Measurements from ENCODE around the gene GRAP. TPM values are rescaled to one million over a fixed set of nuclear protein-coding genes. Genes with fewer than 3 reads are reported as not detected.

GRAP gene
- total and polyA plus RNA-seq, 2 experiments from 2014 or later: 0.24 TPM; not detected in 1

- Histone ChIP-seq H3K27ac (ENCODE audit: low read depth) (no peak overlapping the region), H3K4me1 (ENCODE audit: insufficient read depth) (no peaks in the 10 kb centered on the region), H3K79me2 (replicated peaks; ENCODE audit: insufficient read depth) (peaks cover 36% of the 10 kb centered on the region), H3K4me2 (no peak overlapping the region), H3K4me3 (no peak overlapping the region), H3F3A (replicated peaks; ENCODE audit: low read depth) (no peaks in the 10 kb centered on the region), H4K20me1 (replicated peaks; ENCODE audit: insufficient read depth) (peaks cover 12% of the 10 kb centered on the region; the same call in 1 of the 2 replicates), H3K27me3 (ENCODE audit: insufficient read depth) (no peaks in the 10 kb centered on the region), H2AFZ (no peak overlapping the region), H3K36me3 (ENCODE audit: insufficient read depth) (no peaks in the 10 kb centered on the region), H3K9me2 (ENCODE audit: insufficient read depth) (no peaks in the 10 kb centered on the region)
- DNase-seq (ENCODE audit: low spot score) (no peak), ATAC-seq (no peak)
- peaks cover 6% of the 10 kb centered on the region; the same call in 1 of the 3 replicates for H3K9me3 Mint-ChIP-seq
- H3K4me3 Mint-ChIP-seq: no peak overlapping the region
- no peak overlapping the region for H3K27ac Mint-ChIP-seq
- no peak for TF ChIP-seq NANOG (IDR thresholded peaks at IDR 0.05; ENCODE audit: borderline replicate concordance)
- TF ChIP-seq POLR2AphosphoS5 (IDR thresholded peaks at IDR 0.05; ENCODE audit: low read depth): no peak
- TF ChIP-seq ZNF331 (CRISPR knock-in tag; IDR thresholded peaks at IDR 0.05; ENCODE audit: low read depth): no peak
- no peak for TF ChIP-seq ZNF462 (CRISPR knock-in tag; IDR thresholded peaks at IDR 0.05)
- TF ChIP-seq CTCF (conservative IDR thresholded peaks at IDR 0.05; ENCODE audit: low read depth in 2 of 2): no peak
- TF ChIP-seq JUNB (IDR thresholded peaks at IDR 0.05; ENCODE audit: unreplicated experiment): no peak
- no peak for TF ChIP-seq STAT1 (IDR thresholded peaks at IDR 0.05; ENCODE audit: unreplicated experiment)
- H3K4me1 Mint-ChIP-seq: peaks cover 10% of the 10 kb centered on the region; the same call in 2 of the 3 replicates
- peaks cover 5% of the 10 kb centered on the region for H3K27me3 Mint-ChIP-seq (ENCODE audit: insufficient read depth, low read depth, poor library complexity)
- H3K36me3 Mint-ChIP-seq (ENCODE audit: low read depth): peaks cover 23% of the 10 kb centered on the region
These were observed 56.4 kb downstream of the GRAP start for GRCh38 chr17:18990331-18990730.

Measured in GM23338 (cell line).